Measurements from ENCODE around the gene PTOV1. TPM values are rescaled to one million over a fixed set of nuclear protein-coding genes. Genes with fewer than 3 reads are reported as not detected.

The PTOV1 gene
- total and polyA plus RNA-seq, 4 donors = 38.0 to 52.3 (median 41.3) TPM

GRCh38 chr19:49866933-49867782, 16.2 kb downstream of the PTOV1 start, which contains the start of gene PNKP:
Gene PNKP, minus strand, starts transcription at chr19:49867576. Its CDS starts 372 bp downstream, at chr19:49867204.
- TF ChIP-seq TAF1 (conservative IDR thresholded peaks at IDR 0.05) (no peak), REST (IDR thresholded peaks at IDR 0.05) (peak; percentile 40), NR2F2 (IDR thresholded peaks at IDR 0.05) (peak; percentile 40), RAD21 (IDR thresholded peaks at IDR 0.05) (no peak), HNF4A (conservative IDR thresholded peaks at IDR 0.05) (no peak), RXRA (IDR thresholded peaks at IDR 0.05) (peak; percentile 13 to 32), FOXA2 (IDR thresholded peaks at IDR 0.05) (no peak), SP1 (IDR thresholded peaks at IDR 0.05) (peak; percentile 74), MAX (IDR thresholded peaks at IDR 0.05) (peak; percentile 47), ZBTB33 (IDR thresholded peaks at IDR 0.05) (no peak), FOXA1 (IDR thresholded peaks at IDR 0.05) (no peak), CTCF (IDR thresholded peaks at IDR 0.05; ENCODE audit: low read depth, low read length, missing input control) (no peak), HNF4G (IDR thresholded peaks at IDR 0.05) (no peak), ATF3 (IDR thresholded peaks at IDR 0.05) (no peak), GABPA (IDR thresholded peaks at IDR 0.05 in 1 of 2, conservative IDR thresholded peaks at IDR 0.05 in 1 of 2) (peak; percentile 86 to 96), YY1 (IDR thresholded peaks at IDR 0.05) (peak; percentile 57), JUND (IDR thresholded peaks at IDR 0.05) (no peak), EGR1 (IDR thresholded peaks at IDR 0.05; ENCODE audit: low read depth in 2 of 2) (peak in 1 of 2 donors; percentile 16)
- H3K9me3 ChIP-seq (ENCODE audit: control insufficient read depth in 4 of 4, low read length in 3 of 4) = no peaks in the 10 kb centered on the region
- peaks cover 16 to 44% (median 33%) of the 10 kb centered on the region in 4 donors for H3K4me1 ChIP-seq (ENCODE audit: control insufficient read depth in 4 of 4, insufficient read depth in 4 of 4, low read length in 3 of 4)
- H3K4me3 ChIP-seq (ENCODE audit: low read depth in 1 of 3, low read length in 3 of 3) = peak within 1 kb of the TSS; percentile 85 to 89 (median 85)
- peak; percentile 88 for DNase-seq (ENCODE audit: low spot score)
- no peaks in the 10 kb centered on the region for H3K27me3 ChIP-seq (ENCODE audit: control insufficient read depth in 4 of 4, insufficient read depth in 4 of 4, low read length in 3 of 4)
- under 1% methylated on average over 65 of the region's 65 CpGs for WGBS
- peaks cover 0 to 14% (median 5%) of the 10 kb centered on the region in 4 donors for H3K36me3 ChIP-seq (ENCODE audit: control insufficient read depth in 4 of 4, insufficient read depth in 3 of 4, low read depth in 1 of 4, low read length in 3 of 4)
- peak within 1 kb of the TSS; percentile 89 to 94 for H3K27ac ChIP-seq (ENCODE audit: low read depth in 1 of 2, low read length in 2 of 2)
- peak within 1 kb of the TSS; percentile 59 to 65 for H3K9ac ChIP-seq (ENCODE audit: low read depth in 1 of 2, low read length in 2 of 2)
